Gastroesophageal sphincter (tissue), 3 donors: ENCODE data around the gene TRIP4.

Source experiments
- CTCF ChIP-seq, 4 experiments: fragments of 200-600 bp in 2 of 4; fragments of 450-650 bp in 2 of 4; sonication (generic) in 1 of 4; IDR thresholded peaks; one replicate each; pipeline ENCODE4 v1.5.1; 2017 to 2019; ENCODE audit warnings: antibody characterized with exemption in 4 of 4, mild to moderate bottlenecking in 2 of 4, moderate library complexity in 2 of 4
- POLR2AphosphoS5 ChIP-seq: sonication (generic); formaldehyde crosslinking; IDR thresholded peaks from one replicate; pipeline ENCODE4 v1.6.1; 2017; ENCODE audit warnings: antibody characterized with exemption

GRCh38 chr15:64423970-64424369, 36.3 kb downstream of the TRIP4 start:
- TF ChIP-seq POLR2AphosphoS5 = no peak
- no peak for TF ChIP-seq CTCF (IDR thresholded peaks at IDR 0.05)
